Stimulated activated naive CD8-positive, alpha-beta T cell treated with anti-CD3 and anti-CD28 coated beads, Interleukin-15, amount 100 ng/mL, for 72 hours (primary cell): ENCODE results near the gene ING4.
A peak's percentile ranks its signal among the peaks of the same experiment; 100 is the strongest.

Source experiments
- ATAC-seq: fragments of 150-1000 bp; cut with Tn5 transposase; 2 replicates; pipeline ENCODE4 v1.10.0; 2021; ENCODE audit warnings: mild to moderate bottlenecking, moderate library complexity
- DNase-seq, 2 donors: peaks; one replicate each; pipeline ENCODE4 v3.0.0; 2021 to 2022
- H3K27ac Mint-ChIP-seq, 2 donors: one replicate each; pipeline ENCODE4 v1.8.0; 2022; ENCODE audit warnings: mild to moderate bottlenecking in 2 of 2, mixed read lengths in 2 of 2, moderate library complexity in 2 of 2
- H3K27me3 Mint-ChIP-seq: one replicate; pipeline ENCODE4 v1.8.0; 2022; ENCODE audit warnings: mixed read lengths
- H3K4me1 Mint-ChIP-seq: one replicate; pipeline ENCODE4 v1.8.0; 2022; ENCODE audit warnings: mild to moderate bottlenecking, mixed read lengths
- H3K4me3 Mint-ChIP-seq, 2 donors: one replicate each; pipeline ENCODE4 v1.8.0; 2022; ENCODE audit warnings: mild to moderate bottlenecking in 2 of 2, mixed read lengths in 2 of 2, moderate library complexity in 1 of 2
- H3K9me3 Mint-ChIP-seq, 2 donors: one replicate each; pipeline ENCODE4 v1.8.0; 2022; ENCODE audit warnings: mixed read lengths in 2 of 2

ING4 gene

GRCh38 chr12:6631549-6631961 lies 31.4 kb downstream of the ING4 start:
- Mint-ChIP-seq H3K9me3 (no peaks in the 10 kb centered on the region), H3K4me1 (peaks cover 82% of the 10 kb centered on the region), H3K4me3 (peak overlapping the region; percentile 83 to 92), H3K27ac (peak overlapping the region; percentile 98 to 99), H3K27me3 (no peaks in the 10 kb centered on the region)
- DNase-seq (no peak), ATAC-seq (peak; percentile 24)

DNA sequence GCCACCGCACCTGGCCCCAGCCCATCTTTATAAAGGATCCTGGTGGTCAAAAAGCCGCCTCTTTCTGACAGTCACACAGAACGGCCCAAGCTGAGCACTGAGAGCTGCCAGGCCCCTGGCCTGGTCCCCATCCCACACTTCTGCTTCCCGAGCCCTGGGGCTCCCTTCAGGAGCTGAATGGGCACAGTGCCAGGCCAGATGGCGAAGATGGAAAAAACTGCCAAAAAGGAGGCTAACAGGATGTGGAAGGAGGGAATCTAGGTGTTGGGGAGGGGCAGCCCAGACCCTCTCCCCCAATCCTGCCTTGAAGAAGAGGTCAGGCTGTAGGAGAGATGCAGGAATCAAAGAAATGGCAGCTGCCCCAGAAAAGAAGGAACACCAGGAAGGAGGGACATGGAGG lies 32.2 kb downstream of the ING4 start:
- H3K27me3 Mint-ChIP-seq, result no peaks in the 10 kb centered on the region
- DNase-seq (no peak), ATAC-seq (no peak)
- peak overlapping the region; percentile 83 to 92 for H3K4me3 Mint-ChIP-seq
- no peaks in the 10 kb centered on the region for H3K9me3 Mint-ChIP-seq
- peaks cover 79% of the 10 kb centered on the region for H3K4me1 Mint-ChIP-seq
- peak overlapping the region; percentile 53 to 98 for H3K27ac Mint-ChIP-seq

DNA sequence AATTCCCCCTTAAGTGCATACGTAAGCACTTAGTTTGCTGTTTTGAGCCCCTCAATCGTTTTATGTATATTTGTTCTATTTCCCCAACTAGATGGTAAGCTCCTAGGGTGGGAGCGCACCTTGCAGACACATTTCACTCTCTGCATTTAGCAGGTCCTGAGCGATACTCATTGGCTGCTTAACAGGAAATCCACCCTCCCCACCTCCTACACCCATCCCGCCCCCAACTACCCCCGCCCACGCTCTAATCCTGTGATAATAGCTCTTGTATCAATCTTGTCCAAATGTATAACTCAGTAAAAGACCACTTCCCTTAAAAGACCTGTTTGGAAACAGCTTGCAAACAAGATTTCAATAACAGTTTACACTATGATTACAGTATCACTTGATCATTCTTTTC lies 35.3 kb downstream of the ING4 start:
- Mint-ChIP-seq H3K27ac (peak overlapping the region; percentile 84 to 89), H3K4me1 (peaks cover 55% of the 10 kb centered on the region), H3K9me3 (no peaks in the 10 kb centered on the region), H3K4me3 (peak overlapping the region; percentile 75 to 84), H3K27me3 (no peaks in the 10 kb centered on the region)
- peak; percentile 71 for ATAC-seq
- DNase-seq, result no peak

GRCh38 chr12:6626654-6627283 lies 36.1 kb downstream of the ING4 start:
- DNase-seq, result no peak

GRCh38 chr12:6620885-6621274 lies 42.0 kb downstream of the ING4 start:
- ATAC-seq, result no peak
- Mint-ChIP-seq H3K27ac (peak overlapping the region in 1 of 2 donors; percentile 90), H3K4me1 (peaks cover 23% of the 10 kb centered on the region), H3K9me3 (no peaks in the 10 kb centered on the region), H3K27me3 (no peaks in the 10 kb centered on the region), H3K4me3 (peak overlapping the region; percentile 17 to 62)
- no peak for DNase-seq

More at GRCh38 chr12:6626654-6627283, 36.1 kb downstream of the ING4 start:
- Mint-ChIP-seq H3K4me1 (peaks cover 47% of the 10 kb centered on the region), H3K27me3 (no peaks in the 10 kb centered on the region), H3K9me3 (no peaks in the 10 kb centered on the region), H3K27ac (peak overlapping the region in 1 of 2 donors; percentile 73), H3K4me3 (peak overlapping the region; percentile 20 to 75)
- ATAC-seq, result peak; percentile 52

DNA sequence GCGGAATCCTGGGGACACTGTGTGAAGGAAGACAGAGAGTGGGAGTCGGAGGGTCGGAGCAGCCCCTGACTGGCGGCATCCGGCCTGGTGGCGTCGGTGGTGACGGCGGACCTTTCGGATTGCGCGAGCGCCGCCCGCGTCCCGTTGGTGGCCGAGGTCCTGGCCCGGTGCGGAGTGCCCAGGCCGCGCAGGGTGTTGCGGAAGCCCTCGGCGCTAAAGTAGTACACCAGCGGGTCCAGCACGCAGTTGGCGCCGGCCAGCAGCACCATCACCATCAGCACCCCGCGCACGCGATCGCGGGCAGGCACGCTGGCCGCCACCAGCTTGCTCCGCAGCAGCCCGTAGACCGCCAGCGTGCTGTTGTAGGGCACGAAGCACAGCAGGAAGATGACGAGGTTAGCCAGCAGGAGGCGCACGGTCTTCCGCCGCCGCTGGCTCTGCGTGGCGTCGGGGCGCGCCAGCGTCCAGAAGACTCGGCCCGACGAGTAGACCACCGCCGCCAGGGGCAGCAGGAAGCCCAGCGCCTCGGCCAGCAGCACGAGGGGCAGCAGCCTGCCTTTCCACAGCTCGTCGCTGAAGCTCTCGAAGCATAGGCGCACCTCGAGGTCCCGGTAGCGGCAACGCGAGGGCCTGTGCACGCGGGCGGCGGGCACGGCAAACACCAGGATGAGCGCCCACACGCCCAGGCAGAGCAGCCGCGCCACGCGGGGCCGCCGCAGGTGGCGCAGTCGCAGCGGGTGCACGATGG lies 42.6 kb downstream of the ING4 start:
- ATAC-seq (peak; percentile 81), DNase-seq (peak; percentile 57)
- Mint-ChIP-seq H3K4me1 (peaks cover 23% of the 10 kb centered on the region), H3K4me3 (peak overlapping the region; percentile 49 to 62), H3K9me3 (no peaks in the 10 kb centered on the region), H3K27me3 (no peaks in the 10 kb centered on the region), H3K27ac (peak overlapping the region in 1 of 2 donors; percentile 90)

DNA sequence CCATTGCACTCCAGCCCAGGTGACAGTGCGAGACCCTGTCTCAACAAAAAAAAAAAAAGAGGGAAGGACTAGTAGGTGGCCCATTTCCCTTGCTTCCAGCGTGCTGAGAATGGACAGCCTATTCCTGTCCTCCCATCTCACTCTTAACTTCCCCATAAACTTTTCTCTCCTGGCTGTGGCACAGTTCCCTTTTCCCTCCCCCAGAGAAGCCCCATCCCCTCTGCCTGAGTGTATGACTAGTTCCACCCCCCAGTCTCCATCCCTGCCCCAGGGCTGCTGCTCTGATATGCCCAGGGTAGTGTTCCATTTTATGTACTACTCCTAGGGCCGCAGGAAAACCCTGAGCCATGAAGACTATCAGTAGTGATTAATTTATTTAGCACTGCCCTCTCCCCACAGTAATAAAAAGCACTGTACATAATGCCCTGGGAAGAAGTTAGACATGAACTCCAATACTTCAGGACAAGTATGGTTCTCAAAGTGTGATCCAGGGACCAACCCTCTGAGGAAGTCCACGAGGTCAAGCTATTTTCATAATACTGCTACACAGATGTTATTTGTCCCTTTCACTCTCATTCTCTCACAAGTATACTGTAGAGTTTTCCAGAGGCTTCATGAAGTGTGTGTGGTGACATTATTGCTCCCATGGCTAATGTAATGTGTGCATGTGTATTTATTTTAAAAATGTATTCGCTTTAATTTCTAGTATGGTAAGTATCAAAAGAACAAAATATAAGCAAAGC lies 44.3 kb downstream of the ING4 start:
- no peaks in the 10 kb centered on the region for H3K9me3 Mint-ChIP-seq
- no peak overlapping the region for H3K4me3 Mint-ChIP-seq
- H3K27me3 Mint-ChIP-seq, result no peaks in the 10 kb centered on the region
- peaks cover 36% of the 10 kb centered on the region for H3K4me1 Mint-ChIP-seq
- H3K27ac Mint-ChIP-seq, result no peak overlapping the region
- ATAC-seq (no peak), DNase-seq (no peak)

DNA sequence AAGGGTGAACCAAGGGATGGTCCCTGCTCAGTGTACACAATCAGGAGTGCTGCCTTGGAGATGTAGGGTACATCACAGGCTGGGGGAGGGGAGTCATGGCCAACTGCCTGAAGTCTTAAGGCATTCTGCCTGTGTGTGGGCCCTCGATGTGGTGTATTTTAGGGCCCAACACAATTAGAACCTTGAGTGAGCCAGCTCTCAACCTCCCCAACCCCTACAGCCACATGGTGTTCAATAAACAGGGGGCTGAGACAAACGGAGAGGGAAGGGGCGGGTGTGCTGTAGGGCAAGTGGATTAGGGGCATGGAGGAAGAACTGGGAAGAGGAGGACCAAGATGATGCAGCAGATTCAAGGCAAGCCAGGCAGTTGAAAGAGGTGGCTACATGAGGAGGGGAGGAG lies 47.1 kb downstream of the ING4 start:
- peaks cover 53% of the 10 kb centered on the region for H3K4me1 Mint-ChIP-seq
- DNase-seq (no peak), ATAC-seq (no peak)
- H3K27ac Mint-ChIP-seq, result no peak overlapping the region
- H3K4me3 Mint-ChIP-seq, result no peak overlapping the region
- H3K9me3 Mint-ChIP-seq, result no peaks in the 10 kb centered on the region
- no peaks in the 10 kb centered on the region for H3K27me3 Mint-ChIP-seq

GRCh38 chr12:6614513-6615172 lies 48.3 kb downstream of the ING4 start:
- no peak for ATAC-seq
- DNase-seq, result no peak
- H3K4me1 Mint-ChIP-seq, result peaks cover 52% of the 10 kb centered on the region
- H3K27ac Mint-ChIP-seq, result no peak overlapping the region
- no peaks in the 10 kb centered on the region for H3K27me3 Mint-ChIP-seq
- H3K9me3 Mint-ChIP-seq, result no peaks in the 10 kb centered on the region
- H3K4me3 Mint-ChIP-seq, result no peak overlapping the region

DNA sequence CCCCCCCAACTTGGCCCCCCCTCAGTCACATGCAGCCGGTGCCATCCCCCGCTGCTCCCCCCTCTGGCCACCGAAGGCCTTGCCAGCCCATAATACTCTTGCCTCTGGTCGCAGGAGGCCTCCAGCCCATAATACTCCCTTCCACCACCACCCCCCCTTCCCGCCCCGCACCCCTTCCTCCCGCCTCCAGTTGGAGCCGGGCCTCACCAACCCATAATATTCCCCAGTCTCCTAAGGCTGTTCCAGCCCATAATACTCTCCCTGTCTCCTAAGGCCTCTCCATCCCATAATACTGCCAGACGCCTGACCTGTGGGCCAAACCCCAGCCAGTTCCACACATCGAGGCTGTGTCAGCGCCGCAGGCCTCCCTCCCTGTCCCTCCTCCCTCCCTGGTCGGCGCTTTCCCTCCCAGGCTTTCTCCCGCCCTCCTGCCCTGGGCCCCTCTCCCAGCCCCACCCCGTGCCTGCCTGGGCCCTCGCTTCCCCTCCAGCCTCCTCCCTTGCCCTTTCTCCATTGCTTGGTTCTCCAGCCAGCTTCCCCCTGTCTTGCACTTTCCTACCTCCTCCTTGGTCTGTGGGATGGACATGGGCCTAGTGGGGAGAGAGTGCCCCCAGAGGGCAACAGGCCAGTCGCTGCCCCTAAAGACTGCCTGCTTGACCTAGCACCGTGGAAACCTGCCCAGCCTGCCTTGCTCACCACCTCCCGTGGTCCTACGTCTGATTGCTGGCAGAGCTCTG lies 49.0 kb downstream of the ING4 start:
- ATAC-seq, result peak; percentile 56
- Mint-ChIP-seq H3K27ac (no peak overlapping the region), H3K4me3 (peak overlapping the region in 1 of 2 donors; percentile 31), H3K9me3 (no peaks in the 10 kb centered on the region), H3K27me3 (no peaks in the 10 kb centered on the region), H3K4me1 (peaks cover 54% of the 10 kb centered on the region)
- peak; percentile 48 to 49 for DNase-seq

- Mint-ChIP-seq H3K9me3 (no peaks in the 10 kb centered on the region), H3K27me3 (no peaks in the 10 kb centered on the region), H3K4me3 (no peak overlapping the region), H3K27ac (peak overlapping the region in 1 of 2 donors; percentile 45), H3K4me1 (peaks cover 54% of the 10 kb centered on the region)
- ATAC-seq (peak; percentile 7), DNase-seq (no peak)
Observed at GRCh38 chr12:6613015-6613775, 49.7 kb downstream of the ING4 start.

- Mint-ChIP-seq H3K9me3 (no peaks in the 10 kb centered on the region), H3K4me1 (peaks cover 54% of the 10 kb centered on the region), H3K27ac (no peak overlapping the region), H3K4me3 (peak overlapping the region; percentile 12 to 22), H3K27me3 (no peaks in the 10 kb centered on the region)
- ATAC-seq (no peak), DNase-seq (no peak)
Observed at GRCh38 chr12:6612652-6613014, 50.3 kb downstream of the ING4 start.

GRCh38 chr12:6612247-6612646 lies 50.7 kb downstream of the ING4 start:
- ATAC-seq (no peak), DNase-seq (no peak)
- H3K27me3 Mint-ChIP-seq, result no peaks in the 10 kb centered on the region
- peaks cover 54% of the 10 kb centered on the region for H3K4me1 Mint-ChIP-seq
- H3K27ac Mint-ChIP-seq, result peak overlapping the region in 1 of 2 donors; percentile 35
- peak overlapping the region; percentile 12 to 22 for H3K4me3 Mint-ChIP-seq
- no peaks in the 10 kb centered on the region for H3K9me3 Mint-ChIP-seq

GRCh38 chr12:6608592-6609281 lies 54.2 kb downstream of the ING4 start:
- H3K27ac Mint-ChIP-seq, result no peak overlapping the region
- peak; percentile 59 to 64 for DNase-seq
- H3K27me3 Mint-ChIP-seq, result no peaks in the 10 kb centered on the region
- no peak overlapping the region for H3K4me3 Mint-ChIP-seq
- ATAC-seq, result peak; percentile 38
- no peaks in the 10 kb centered on the region for H3K9me3 Mint-ChIP-seq
- H3K4me1 Mint-ChIP-seq, result peaks cover 63% of the 10 kb centered on the region
